Lung (tissue), 12 donors: ENCODE measurements around the gene PRKCD. TPM values are rescaled to one million over a fixed set of nuclear protein-coding genes. Genes with fewer than 3 reads are reported as not detected.

ENCODE experiments used
- ATAC-seq: fragments of 200-7000 bp; cut with Tn5 transposase; one replicate; pipeline ENCODE4 v1.9.1; 2020; ENCODE audit warnings: moderate number of reproducible peaks; ENCODE audit not compliant: insufficient read depth, low FRiP score
- DNase-seq, 3 donors: peaks; one replicate each; pipeline ENCODE4 v3.0.0-alpha.2; 2013 to 2017
- H3K27ac ChIP-seq, 2 donors: one replicate each; pipeline ENCODE4 v1.5.1; 2013; ENCODE audit warnings: mild to moderate bottlenecking in 2 of 2, moderate library complexity in 2 of 2, control low read depth in 1 of 2, inconsistent platforms in 1 of 2, low read depth in 1 of 2, low read length in 1 of 2
- H3K27me3 ChIP-seq, 3 donors: one replicate each; pipeline ENCODE4 v1.5.1; 2013; ENCODE audit warnings: low read length in 2 of 3; ENCODE audit not compliant: control insufficient read depth in 3 of 3, insufficient read depth in 3 of 3
- H3K36me3 ChIP-seq, 4 donors: one replicate each; pipeline ENCODE4 v1.5.1; 2013; ENCODE audit warnings: low read length in 4 of 4, mild to moderate bottlenecking in 1 of 4, moderate library complexity in 1 of 4; ENCODE audit not compliant: control insufficient read depth in 4 of 4, insufficient read depth in 4 of 4
- H3K4me1 ChIP-seq, 5 donors: one replicate each; pipeline ENCODE4 v1.5.1; 2013; ENCODE audit warnings: low read length in 5 of 5, mild to moderate bottlenecking in 2 of 5, moderate library complexity in 1 of 5; ENCODE audit not compliant: control insufficient read depth in 5 of 5, insufficient read depth in 5 of 5
- H3K4me3 ChIP-seq: one replicate; pipeline ENCODE4 v1.5.1; 2013; ENCODE audit warnings: mild to moderate bottlenecking, control low read depth, moderate library complexity
- H3K9ac ChIP-seq, 2 donors: one replicate each; pipeline ENCODE4 v1.5.1; 2013; ENCODE audit warnings: low read length in 2 of 2, control low read depth in 1 of 2; ENCODE audit not compliant: insufficient read depth in 1 of 2
- H3K9me3 ChIP-seq, 4 donors: one replicate each; pipeline ENCODE4 v1.5.1; 2013; ENCODE audit warnings: low read length in 3 of 4, mild to moderate bottlenecking in 1 of 4, moderate library complexity in 1 of 4; ENCODE audit not compliant: control insufficient read depth in 4 of 4, insufficient read depth in 3 of 4
- CTCF ChIP-seq: IDR thresholded peaks from 2 replicates; pipeline ENCODE4 v1.5.1; 2012; ENCODE audit warnings: mild to moderate bottlenecking; ENCODE audit errors: control extremely low read depth, extremely low read depth
- WGBS, 2 donors: extraction: QIAGEN DNeasy Blood & Tissue Kit; methylation state at CpG; one replicate each; pipeline ENCODE4 v1.1.7; 2013; 5-methylcytosine and 5-hydroxymethylcytosine counted together
- polyA plus RNA-seq, 2 donors: library from polyadenylated mRNA; stranded (reverse); fragments of 200-250 nt; gene quantifications; one replicate each; pipeline ENCODE4 v1.2.1, GENCODE V29; 2013
- total RNA-seq, 2 donors: library from RNA; depleted of rRNA in 1 of 2; stranded (reverse); fragments of >200 nt in 1 of 2; gene quantifications; one replicate each; pipeline ENCODE4 v1.2.1, GENCODE V29; 2014 to 2021
- donor health status: control.
- donor health status: control.
- donor health status: Bipolar disorder and iron deficiency.
- donor health status: healthy.
- donor health status: DM: yes; HTN: yes; CAD: no.

The PRKCD gene
- total and polyA plus RNA-seq, 4 donors: 34.9 to 85.2 (median 65.9) TPM

GRCh38 chr3:53234841-53235232 lies 73.8 kb downstream of the PRKCD start:
- Histone ChIP-seq H3K36me3 (peaks cover 18 to 63% (median 42%) of the 10 kb centered on the region in 4 donors), H3K9me3 (no peaks in the 10 kb centered on the region), H3K27me3 (no peaks in the 10 kb centered on the region), H3K4me1 (peaks cover 0 to 16% (median 10%) of the 10 kb centered on the region in 5 donors), H3K9ac (no peak overlapping the region), H3K27ac (no peak overlapping the region), H3K4me3 (no peak overlapping the region)
- no peak for DNase-seq
- WGBS, 2 donors: 89 to 93% methylated on average over 10 of the region's 10 CpGs
- ATAC-seq: no peak
- no peak for TF ChIP-seq CTCF

GRCh38 chr3:53235545-53235944 lies 74.5 kb downstream of the PRKCD start:
- no peak for ATAC-seq
- no peak for DNase-seq
- H3K27ac ChIP-seq: peak overlapping the region in 1 of 2 donors; percentile 54
- H3K9ac ChIP-seq: no peak overlapping the region
- WGBS, 2 donors: 76 to 78% methylated on average over 6 of the region's 6 CpGs
- no peaks in the 10 kb centered on the region for H3K9me3 ChIP-seq
- no peak overlapping the region for H3K4me3 ChIP-seq
- peaks cover 0 to 16% (median 10%) of the 10 kb centered on the region in 5 donors for H3K4me1 ChIP-seq
- TF ChIP-seq CTCF: no peak
- no peaks in the 10 kb centered on the region for H3K27me3 ChIP-seq
- H3K36me3 ChIP-seq: peaks cover 23 to 62% (median 41%) of the 10 kb centered on the region in 4 donors

GRCh38 chr3:53236112-53236841 lies 75.3 kb downstream of the PRKCD start:
- TF ChIP-seq CTCF: no peak
- Histone ChIP-seq H3K36me3 (peaks cover 18 to 62% (median 43%) of the 10 kb centered on the region in 4 donors), H3K27me3 (no peaks in the 10 kb centered on the region), H3K27ac (peak overlapping the region; percentile 26 to 54), H3K4me3 (no peak overlapping the region), H3K4me1 (peaks cover 0 to 16% (median 10%) of the 10 kb centered on the region in 5 donors), H3K9ac (no peak overlapping the region), H3K9me3 (no peaks in the 10 kb centered on the region)
- ATAC-seq: peak; percentile 32
- DNase-seq: peak in 1 of 3 donors; percentile 39
- WGBS, 2 donors: 57 to 58% methylated on average over 9 of the region's 9 CpGs
